NT2/D1 (cell line): ENCODE measurements around the gene KIAA0930.

Experiments used
- SUZ12 ChIP-seq: IDR thresholded peaks from 2 replicates; pipeline ENCODE4 v1.6.1; 2011; ENCODE audit not compliant: insufficient read length, insufficient read depth; ENCODE audit errors: extremely low read depth
- YY1 ChIP-seq: IDR thresholded peaks from 2 replicates; pipeline ENCODE4 v1.6.1; 2011; ENCODE audit not compliant: insufficient read length, insufficient read depth
- ZNF274 ChIP-seq: IDR thresholded peaks from 2 replicates; pipeline ENCODE4 v1.6.1; 2011; ENCODE audit warnings: mild to moderate bottlenecking, low read depth, low read length

GRCh38 chr22:45149671-45150070 lies 91.0 kb downstream of the KIAA0930 start:
- TF ChIP-seq YY1 (no peak), ZNF274 (no peak), SUZ12 (no peak)
